ENCODE data around the gene TMEM156.
A peak's percentile ranks its signal among the peaks of the same experiment; 100 is the strongest.

The TMEM156 gene

GRCh38 chr4:38957261-38957815 lies 74.9 kb downstream of the TMEM156 start:
- Histone ChIP-seq H3K9me3 (ENCODE audit: insufficient read depth, low read length) (no peaks in the 10 kb centered on the region), H3K4me2 (ENCODE audit: low read length) (0 out of 2 replicates have a peak overlapping the region, but pooled peaks have one; percentile 12), H4K20me1 (ENCODE audit: insufficient read depth, low read length) (no peaks in the 10 kb centered on the region), H3K27ac (ENCODE audit: low read length) (no peak overlapping the region), H3K79me2 (ENCODE audit: low read length) (no peaks in the 10 kb centered on the region), H3K4me1 (ENCODE audit: low read length) (peaks cover 15% of the 10 kb centered on the region), H3K9ac (ENCODE audit: low read length) (no peak overlapping the region), H2AFZ (ENCODE audit: low read depth, low read length) (peak overlapping the region; percentile 70; the same call in 1 of the 2 replicates), H3K27me3 (ENCODE audit: low read depth, low read length) (no peaks in the 10 kb centered on the region), H3K36me3 (replicated peaks; ENCODE audit: low read depth, low read length) (no peaks in the 10 kb centered on the region), H3K4me3 (ENCODE audit: low read length) (no peak overlapping the region)
- TF ChIP-seq EZH2phosphoT487 (IDR thresholded peaks at IDR 0.05; ENCODE audit: low read depth) = no peak
- TF ChIP-seq, protein P1, sequence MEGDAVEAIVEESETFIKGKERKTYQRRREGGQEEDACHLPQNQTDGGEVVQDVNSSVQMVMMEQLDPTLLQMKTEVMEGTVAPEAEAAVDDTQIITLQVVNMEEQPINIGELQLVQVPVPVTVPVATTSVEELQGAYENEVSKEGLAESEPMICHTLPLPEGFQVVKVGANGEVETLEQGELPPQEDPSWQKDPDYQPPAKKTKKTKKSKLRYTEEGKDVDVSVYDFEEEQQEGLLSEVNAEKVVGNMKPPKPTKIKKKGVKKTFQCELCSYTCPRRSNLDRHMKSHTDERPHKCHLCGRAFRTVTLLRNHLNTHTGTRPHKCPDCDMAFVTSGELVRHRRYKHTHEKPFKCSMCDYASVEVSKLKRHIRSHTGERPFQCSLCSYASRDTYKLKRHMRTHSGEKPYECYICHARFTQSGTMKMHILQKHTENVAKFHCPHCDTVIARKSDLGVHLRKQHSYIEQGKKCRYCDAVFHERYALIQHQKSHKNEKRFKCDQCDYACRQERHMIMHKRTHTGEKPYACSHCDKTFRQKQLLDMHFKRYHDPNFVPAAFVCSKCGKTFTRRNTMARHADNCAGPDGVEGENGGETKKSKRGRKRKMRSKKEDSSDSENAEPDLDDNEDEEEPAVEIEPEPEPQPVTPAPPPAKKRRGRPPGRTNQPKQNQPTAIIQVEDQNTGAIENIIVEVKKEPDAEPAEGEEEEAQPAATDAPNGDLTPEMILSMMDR (IDR thresholded peaks at IDR 0.05; ENCODE audit: low read depth, low read length) = no peak

DNA sequence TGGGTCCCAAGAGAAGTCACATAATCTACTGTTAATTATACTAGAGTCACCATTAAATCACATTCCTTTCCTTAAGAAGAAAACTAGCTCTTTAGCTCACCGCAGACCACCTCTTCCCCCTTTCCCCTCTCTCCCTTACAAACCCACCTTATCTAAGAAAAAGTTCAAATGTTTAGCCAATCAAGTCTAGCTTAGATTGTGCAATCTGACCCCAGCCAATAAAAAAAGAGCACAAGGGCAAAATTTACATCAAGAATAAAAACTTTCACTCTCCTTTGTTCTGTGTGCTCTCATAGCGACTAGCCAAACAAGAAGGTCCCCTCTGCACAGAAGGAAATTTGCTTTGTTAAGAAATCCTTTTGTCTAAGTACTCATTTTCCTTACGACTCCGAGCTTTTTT lies 76.3 kb downstream of the TMEM156 start:
- H3K9me3 ChIP-seq (ENCODE audit: insufficient read depth, low read length) = no peaks in the 10 kb centered on the region
- H3K79me2 ChIP-seq (ENCODE audit: low read length) = no peaks in the 10 kb centered on the region
- H2AFZ ChIP-seq (ENCODE audit: low read depth, low read length) = no peak overlapping the region
- no peaks in the 10 kb centered on the region for H4K20me1 ChIP-seq (ENCODE audit: insufficient read depth, low read length)
- H3K27ac ChIP-seq (ENCODE audit: low read length) = no peak overlapping the region
- no peak overlapping the region for H3K4me3 ChIP-seq (ENCODE audit: low read length)
- TF ChIP-seq, protein P1 (IDR thresholded peaks at IDR 0.05; ENCODE audit: low read depth, low read length) = no peak
- TF ChIP-seq EZH2phosphoT487 (IDR thresholded peaks at IDR 0.05; ENCODE audit: low read depth) = no peak
- no peaks in the 10 kb centered on the region for H3K27me3 ChIP-seq (ENCODE audit: low read depth, low read length)
- H3K4me1 ChIP-seq (ENCODE audit: low read length) = peaks cover 24% of the 10 kb centered on the region
- no peak overlapping the region for H3K9ac ChIP-seq (ENCODE audit: low read length)
- H3K4me2 ChIP-seq (ENCODE audit: low read length) = no peak overlapping the region
- H3K36me3 ChIP-seq (replicated peaks; ENCODE audit: low read depth, low read length) = no peaks in the 10 kb centered on the region

- no peak overlapping the region for H2AFZ ChIP-seq (ENCODE audit: low read depth, low read length)
- no peak for TF ChIP-seq EZH2phosphoT487 (IDR thresholded peaks at IDR 0.05; ENCODE audit: low read depth)
- TF ChIP-seq, protein P1 (IDR thresholded peaks at IDR 0.05; ENCODE audit: low read depth, low read length) = no peak
- H3K4me3 ChIP-seq (ENCODE audit: low read length) = no peak overlapping the region
- no peaks in the 10 kb centered on the region for H4K20me1 ChIP-seq (ENCODE audit: insufficient read depth, low read length)
- H3K9me3 ChIP-seq (ENCODE audit: insufficient read depth, low read length) = no peaks in the 10 kb centered on the region
- no peak overlapping the region for H3K9ac ChIP-seq (ENCODE audit: low read length)
- H3K36me3 ChIP-seq (replicated peaks; ENCODE audit: low read depth, low read length) = no peaks in the 10 kb centered on the region
- H3K4me2 ChIP-seq (ENCODE audit: low read length) = no peak overlapping the region
- no peaks in the 10 kb centered on the region for H3K27me3 ChIP-seq (ENCODE audit: low read depth, low read length)
- no peaks in the 10 kb centered on the region for H3K79me2 ChIP-seq (ENCODE audit: low read length)
- H3K4me1 ChIP-seq (ENCODE audit: low read length) = peaks cover 24% of the 10 kb centered on the region
- H3K27ac ChIP-seq (ENCODE audit: low read length) = no peak overlapping the region
Observed at GRCh38 chr4:38954727-38955126, 77.5 kb downstream of the TMEM156 start.

DNA sequence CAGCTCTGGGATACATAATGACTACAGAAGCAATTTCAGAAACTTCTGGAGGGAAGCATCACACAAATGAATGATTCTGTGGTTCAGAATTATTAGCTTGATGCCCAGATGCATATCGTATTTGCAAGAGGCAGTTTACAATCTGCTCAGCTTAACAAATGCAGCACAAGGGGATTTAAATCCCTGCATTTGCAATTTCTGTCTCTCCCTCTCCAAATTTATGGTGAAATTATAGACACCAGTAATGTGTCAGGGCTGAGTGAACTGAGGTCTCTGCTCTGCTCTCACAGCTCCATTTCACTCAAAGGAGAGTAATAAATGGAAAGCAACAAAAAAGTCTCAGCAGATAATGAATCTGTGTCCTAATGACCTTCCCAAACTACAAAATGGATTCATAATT lies 80.2 kb downstream of the TMEM156 start:
- Histone ChIP-seq H3K79me2 (ENCODE audit: low read length) (no peaks in the 10 kb centered on the region), H3K4me2 (ENCODE audit: low read length) (no peak overlapping the region), H3K27ac (ENCODE audit: low read length) (no peak overlapping the region), H3K9ac (ENCODE audit: low read length) (no peak overlapping the region), H3K36me3 (replicated peaks; ENCODE audit: low read depth, low read length) (no peaks in the 10 kb centered on the region), H3K27me3 (ENCODE audit: low read depth, low read length) (no peaks in the 10 kb centered on the region), H4K20me1 (ENCODE audit: insufficient read depth, low read length) (no peaks in the 10 kb centered on the region), H3K9me3 (ENCODE audit: insufficient read depth, low read length) (no peaks in the 10 kb centered on the region), H3K4me1 (ENCODE audit: low read length) (peaks cover 9% of the 10 kb centered on the region), H3K4me3 (ENCODE audit: low read length) (no peak overlapping the region), H2AFZ (ENCODE audit: low read depth, low read length) (peak overlapping the region; percentile 41; the same call in 1 of the 2 replicates)
- no peak for TF ChIP-seq EZH2phosphoT487 (IDR thresholded peaks at IDR 0.05; ENCODE audit: low read depth)
- TF ChIP-seq, protein P1 (IDR thresholded peaks at IDR 0.05; ENCODE audit: low read depth, low read length) = no peak
